PC-3 (cell line): ENCODE data around the gene SHISAL2A. TPM values are rescaled to one million over a fixed set of nuclear protein-coding genes. Genes with fewer than 3 reads are reported as not detected.

Experiments used
- ATAC-seq: fragments of 200-7000 bp; cut with Tn5 transposase; 2 replicates; pipeline ENCODE4 v1.9.1; 2020; ENCODE audit warnings: mild to moderate bottlenecking, moderate library complexity
- BruUV-seq: library from RNA; stranded (reverse); fragments of 400-500 nt; replicated peaks from 2 replicates; lab custom pipeline; 2021; lab: Mats Ljungman, UMichigan
- CTCF ChIA-PET: fragments of 300-600 bp; sonication (Branson Sonifier 250); formaldehyde crosslinking; loops from one replicate; lab custom pipeline; 2022; ENCODE audit warnings: antibody characterized with exemption; lab: Charles Lee
- POLR2A ChIA-PET: fragments of 300-600 bp; sonication (Branson Sonifier 250); formaldehyde crosslinking; loops from one replicate; lab custom pipeline; 2022; ENCODE audit warnings: antibody characterized with exemption; ENCODE audit not compliant: unreplicated experiment; lab: Charles Lee
- DNase-seq: peaks from one replicate; pipeline ENCODE4 v3.0.0-alpha.2; 2015
- H2AFZ ChIP-seq: fragments of 300-600 bp; sonication (generic); 2 replicates; pipeline ENCODE4 v1.6.0; 2016; ENCODE audit warnings: antibody characterized with exemption, low read length
- H3F3A ChIP-seq: fragments of 300-600 bp; sonication (generic); one replicate; pipeline ENCODE4 v1.6.0; 2017; ENCODE audit warnings: antibody characterized with exemption, low read length, control low read depth, mild to moderate bottlenecking; ENCODE audit not compliant: unreplicated experiment
- H3K27ac ChIP-seq: fragments of 300-600 bp; sonication (generic); 2 replicates; pipeline ENCODE4 v1.5.1; 2016; ENCODE audit warnings: mild to moderate bottlenecking, low read length
- H3K27me3 ChIP-seq: fragments of 300-600 bp; sonication (generic); 2 replicates; pipeline ENCODE4 v1.6.1; 2016; ENCODE audit warnings: low read length, mixed read lengths
- H3K36me3 ChIP-seq: fragments of 300-600 bp; sonication (generic); 2 replicates; pipeline ENCODE4 v1.6.1; 2016; ENCODE audit warnings: low read depth, mixed run types, low read length, mixed read lengths
- H3K4me1 ChIP-seq: fragments of 300-600 bp; sonication (generic); 2 replicates; pipeline ENCODE4 v1.5.1; 2016; ENCODE audit warnings: low read length; ENCODE audit not compliant: insufficient read depth
- H3K4me2 ChIP-seq: fragments of 300-600 bp; sonication (generic); 2 replicates; pipeline ENCODE4 v1.6.0; 2016; ENCODE audit warnings: low read length
- H3K4me3 ChIP-seq: fragments of 300-600 bp; sonication (generic); 2 replicates; pipeline ENCODE4 v1.5.1; 2016; ENCODE audit warnings: mild to moderate bottlenecking, low read length, mixed read lengths
- H3K79me2 ChIP-seq: fragments of 300-600 bp; sonication (generic); 2 replicates; pipeline ENCODE4 v1.6.1; 2017; ENCODE audit warnings: low read length, mixed read lengths
- H3K9ac ChIP-seq: fragments of 300-600 bp; sonication (generic); 2 replicates; pipeline ENCODE4 v1.6.0; 2016; ENCODE audit warnings: mild to moderate bottlenecking, low read length
- H3K9me2 ChIP-seq: fragments of 300-600 bp; sonication (generic); replicated peaks from 2 replicates; pipeline ENCODE4 v1.6.1; 2016; ENCODE audit warnings: mixed run types, low read length, mixed read lengths
- H3K9me3 ChIP-seq: fragments of 300-600 bp; sonication (generic); 2 replicates; pipeline ENCODE4 v1.6.1; 2016; ENCODE audit warnings: low read length, mixed read lengths
- H4K20me1 ChIP-seq: fragments of 300-600 bp; sonication (generic); 2 replicates; pipeline ENCODE4 v1.6.1; 2016; ENCODE audit warnings: low read length, mixed read lengths
- CTCF ChIP-seq: fragments of 300-600 bp; sonication (generic); conservative IDR thresholded peaks from 2 replicates; pipeline ENCODE4 v1.5.1; 2017; ENCODE audit warnings: antibody characterized with exemption, low read depth, mild to moderate bottlenecking, low read length
- EZH2 ChIP-seq: fragments of 300-600 bp; sonication (generic); IDR thresholded peaks from one replicate; pipeline ENCODE4 v1.6.1; 2017; ENCODE audit warnings: antibody characterized with exemption, mild to moderate bottlenecking, low read length; ENCODE audit not compliant: unreplicated experiment
- EZH2phosphoT487 ChIP-seq: fragments of 300-600 bp; sonication (generic); IDR thresholded peaks from 2 replicates; pipeline ENCODE4 v1.6.1; 2018; ENCODE audit warnings: mild to moderate bottlenecking, antibody characterized with exemption, low read length, borderline replicate concordance
- intact Hi-C: fragments of 100-400 bp; cut with micrococcal nuclease; formaldehyde crosslinking; loops from 2 replicates; pipeline ENCODE4 v1.9.0; 2023
- total RNA-seq: library from RNA; depleted of rRNA; stranded (reverse); fragments of >200 nt; gene quantifications from 2 replicates; pipeline ENCODE4 v1.2.3, GENCODE V29; 2014

SHISAL2A gene
- total RNA-seq, 1 experiment from 2014 or later = not detected

- intact Hi-C loops = no loop called here
- TF ChIP-seq EZH2phosphoT487 (no peak), EZH2 (no peak), CTCF (no peak)
- Histone ChIP-seq H3K4me1 (peaks cover 13% of the 10 kb centered on the region), H3K79me2 (no peaks in the 10 kb centered on the region), H4K20me1 (no peaks in the 10 kb centered on the region), H3K36me3 (no peaks in the 10 kb centered on the region), H3K9me2 (no peaks in the 10 kb centered on the region), H3K27ac (no peak overlapping the region), H3K9ac (no peak overlapping the region), H3K9me3 (no peaks in the 10 kb centered on the region), H3K27me3 (no peaks in the 10 kb centered on the region), H3K4me3 (no peak overlapping the region), H2AFZ (no peak overlapping the region), H3F3A (no peaks in the 10 kb centered on the region), H3K4me2 (peak overlapping the region; percentile 45)
- peak; percentile 62 for ATAC-seq
- BruUV-seq = no TSS peak
- DNase-seq = peak; percentile 79
- ChIA-PET CTCF (no interaction called here), POLR2A (no interaction called here)
Observed at GRCh38 chr1:52674497-52675384, 41.8 kb downstream of the SHISAL2A start.

DNA sequence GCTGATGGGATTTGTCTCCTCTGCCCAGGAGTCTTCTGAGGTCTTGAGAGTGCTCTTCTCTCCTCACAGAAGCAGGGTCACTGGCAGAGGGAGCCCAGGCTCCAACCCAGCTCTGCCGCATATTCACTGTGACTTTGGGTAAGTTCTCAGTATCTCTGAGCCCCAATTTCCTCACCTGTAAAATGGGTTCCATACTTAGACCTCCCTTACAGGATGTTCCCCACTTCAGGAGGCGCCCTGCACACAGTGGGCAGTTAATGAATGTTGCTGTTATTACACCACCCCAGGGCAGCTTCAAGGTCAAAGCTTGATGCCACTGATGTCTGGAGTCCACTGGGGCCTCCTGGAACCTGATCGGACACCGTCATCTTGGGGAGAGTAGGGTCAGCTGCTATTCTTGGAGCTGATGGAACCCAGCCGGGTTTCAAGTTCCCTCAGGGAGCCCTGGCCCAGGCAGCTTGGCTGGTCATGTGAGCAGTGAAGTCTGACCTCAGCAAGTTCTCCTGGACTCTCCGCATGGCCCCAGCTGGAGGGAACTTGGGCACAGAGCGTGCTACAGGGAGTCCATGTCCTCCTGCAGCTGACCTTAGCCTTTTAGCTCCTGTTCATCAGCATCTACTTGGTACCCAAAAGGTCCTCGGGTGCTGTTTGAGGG is 43.4 kb downstream of the SHISAL2A start:
- POLR2A ChIA-PET = no interaction called here
- H3K9me2 ChIP-seq = no peaks in the 10 kb centered on the region
- DNase-seq = no peak
- H2AFZ ChIP-seq = no peak overlapping the region
- no peak overlapping the region for H3K4me3 ChIP-seq
- no peaks in the 10 kb centered on the region for H3K9me3 ChIP-seq
- H3K79me2 ChIP-seq = no peaks in the 10 kb centered on the region
- peaks cover 13% of the 10 kb centered on the region for H3K4me1 ChIP-seq
- no peak overlapping the region for H3K27ac ChIP-seq
- no peaks in the 10 kb centered on the region for H4K20me1 ChIP-seq
- H3K27me3 ChIP-seq = no peaks in the 10 kb centered on the region
- TF ChIP-seq CTCF (no peak), EZH2 (no peak), EZH2phosphoT487 (no peak)
- H3K9ac ChIP-seq = no peak overlapping the region
- no peak for ATAC-seq
- intact Hi-C loops = no loop called here
- H3K4me2 ChIP-seq = no peak overlapping the region
- BruUV-seq = no TSS peak
- no peaks in the 10 kb centered on the region for H3F3A ChIP-seq
- CTCF ChIA-PET = no interaction called here
- no peaks in the 10 kb centered on the region for H3K36me3 ChIP-seq
